ENCODE measurements around the gene TPCN2. TPM values are rescaled to one million over a fixed set of nuclear protein-coding genes. Genes with fewer than 3 reads are reported as not detected.

Gene TPCN2
- total and polyA plus RNA-seq, 2 of the 4 experiments (the other 2 are of a cell fraction) = 3.4 to 8.0 TPM

GRCh38 chr11:69011624-69012091, 37.1 kb upstream of the TPCN2 start:
- TF ChIP-seq MAZ (IDR thresholded peaks at IDR 0.05; ENCODE audit: borderline replicate concordance, low read depth, low read length) (no peak), CHD1 (IDR thresholded peaks at IDR 0.05; ENCODE audit: low read depth, low read length) (no peak), MAFK (IDR thresholded peaks at IDR 0.05; ENCODE audit: low read depth, low read length) (no peak), SMC3 (IDR thresholded peaks at IDR 0.05; ENCODE audit: low read depth, low read length) (no peak), POLR2A (IDR thresholded peaks at IDR 0.05; ENCODE audit: low read depth, low read length) (no peak), RCOR1 (IDR thresholded peaks at IDR 0.05; ENCODE audit: insufficient replicate concordance, low read length) (no peak), RAD21 (IDR thresholded peaks at IDR 0.05; ENCODE audit: low read length) (no peak), MXI1 (IDR thresholded peaks at IDR 0.05; ENCODE audit: borderline replicate concordance, low read depth, low read length) (no peak)
- Histone ChIP-seq H4K5ac (ENCODE audit: low read depth, low read length) (peak overlapping the region; percentile 80), H3K4me3 (ENCODE audit: insufficient read depth, low read depth, low read length) (peak overlapping the region; percentile 68), H2BK20ac (ENCODE audit: low read depth, low read length) (peak overlapping the region; percentile 83), H2BK15ac (ENCODE audit: low read depth, low read length) (peak overlapping the region; percentile 88; the same call in 2 of the 3 replicates), H2BK120ac (ENCODE audit: low read depth, low read length) (peak overlapping the region; percentile 96), H4K20me1 (ENCODE audit: insufficient read depth, low read length) (peaks cover 8% of the 10 kb centered on the region), H3K9me1 (ENCODE audit: insufficient read depth, low read length) (peaks cover 20% of the 10 kb centered on the region), H4K8ac (ENCODE audit: low read depth in 2 of 2, low read length in 2 of 2) (peak overlapping the region; percentile 70 to 89; a peak in 3 of 4 replicates), H2AK9ac (replicated peaks; ENCODE audit: low read depth, low read length, poor library complexity) (peak overlapping the region; percentile 100), H3K9ac (ENCODE audit: low read depth, low read length) (peak overlapping the region; percentile 95), H2BK5ac (ENCODE audit: low read depth, low read length, poor library complexity, severe bottlenecking) (peak overlapping the region; percentile 97), H2AK5ac (ENCODE audit: low read depth, low read length) (peak overlapping the region; percentile 98), H4K91ac (ENCODE audit: insufficient read depth, low read depth, low read length) (peak overlapping the region; percentile 92), H3K27me3 (ENCODE audit: control insufficient read depth, insufficient read depth, low read length) (no peaks in the 10 kb centered on the region), H3K27ac (ENCODE audit: insufficient read depth, low read length) (peak overlapping the region; percentile 99), H3K4me2 (ENCODE audit: low read depth, low read length) (peak overlapping the region; percentile 90), H3K4ac (ENCODE audit: low read depth, low read length) (peak overlapping the region; percentile 98), H3K56ac (ENCODE audit: extremely low read depth, insufficient read depth, low read length) (0 out of 2 replicates have a peak overlapping the region, but pooled peaks have one; percentile 92), H3K36me3 (ENCODE audit: control insufficient read depth, insufficient read depth, low read length) (peaks cover 10% of the 10 kb centered on the region), H2AFZ (replicated peaks; ENCODE audit: low read length, poor library complexity) (peak overlapping the region; percentile 89), H3K9me3 (ENCODE audit: control insufficient read depth, insufficient read depth, low read length) (no peaks in the 10 kb centered on the region), H3K23ac (ENCODE audit: low read depth, low read length) (peak overlapping the region; percentile 91), H3K79me1 (ENCODE audit: low read depth in 1 of 2, low read length in 2 of 2) (peaks cover 23 to 56% of the 10 kb centered on the region in 2 experiments), H3K18ac (ENCODE audit: low read depth, low read length) (peak overlapping the region; percentile 90), H3K14ac (replicated peaks; ENCODE audit: low read depth, low read length) (peak overlapping the region; percentile 99), H3K4me1 (ENCODE audit: control insufficient read depth, insufficient read depth, low read length) (peaks cover 51% of the 10 kb centered on the region)
- POLR2A ChIA-PET (ENCODE audit: unreplicated experiment) = interaction anchor here (1.2 to 1.6 kb wide), 2 partner anchors 33 to 37 kb away, joined by 3 to 4 read pairs; partner anchors contain the start of gene TPCN2
- 61% methylated on average over 6 of the region's 9 CpGs; no CpG with 5 or more reads in 1 of the 2 experiments for WGBS, 2 experiments (ENCODE audit: extremely low coverage in 2 of 2, insufficient read length in 1 of 2)
- in situ Hi-C loops (cut with MboI; ENCODE audit: low sequenced_read_pairs) (no loop called here), intact Hi-C loops (cut with micrococcal nuclease) (loop anchor here (5.0 kb wide), 1 partner anchor 169 kb away; the partner anchor contains the start of gene CPT1A), dilution Hi-C loops (cut with HindIII; ENCODE audit: low sequenced_read_pairs, unreplicated experiment) (no loop called here)
- no peak for ATAC-seq (ENCODE audit: low read depth)
- CTCF ChIA-PET = interaction anchor here (0.6 to 1.9 kb wide), 2 partner anchors 11 to 102 kb away, joined by 4 to 6 read pairs; no protein-coding TSS in a partner anchor
- no TSS peak for BruUV-seq (replicated peaks)
- DNase-seq = no peak

All from IMR-90 (cell line).